Measurements from ENCODE around the gene TRIM72. TPM values are rescaled to one million over a fixed set of nuclear protein-coding genes. Genes with fewer than 3 reads are reported as not detected.
"Not testable (repeated sequence)": the region's sequence is repeated elsewhere in the genome, so short reads cannot be mapped to it uniquely, and the experiment has no call there.

The TRIM72 gene
- total RNA-seq, 1 experiment from 2014 or later, result not detected

- no peaks in the 10 kb centered on the region for H3K9me3 ChIP-seq (replicated peaks)
- H3K4me3 ChIP-seq, result no peak overlapping the region
- no peak for DNase-seq (ENCODE audit: low read depth in 1 of 2, low spot score in 2 of 2)
- H3K4me1 ChIP-seq (replicated peaks), result no peaks in the 10 kb centered on the region
- H3K36me3 ChIP-seq, result no peaks in the 10 kb centered on the region
- peaks cover 39% of the 10 kb centered on the region for H3K27me3 ChIP-seq (replicated peaks)
- H3K27ac ChIP-seq, result no peak overlapping the region
These were observed 30.1 kb downstream of the TRIM72 start for GRCh38 chr16:31243734-31244670.

- not testable (repeated sequence) for H3K4me3 ChIP-seq; H3K4me1 ChIP-seq (replicated peaks); DNase-seq (ENCODE audit: low read depth in 1 of 2, low spot score in 2 of 2); H3K36me3 ChIP-seq; H3K9me3 ChIP-seq (replicated peaks); H3K27ac ChIP-seq
- peaks cover 39% of the 10 kb centered on the region for H3K27me3 ChIP-seq (replicated peaks)
These were observed 31.7 kb downstream of the TRIM72 start for GRCh38 chr16:31245598-31245997.

GRCh38 chr16:31246296-31246695, 32.4 kb downstream of the TRIM72 start:
- H3K9me3 ChIP-seq (replicated peaks), result no peaks in the 10 kb centered on the region

GRCh38 chr16:31248344-31248743, 34.4 kb downstream of the TRIM72 start:
- Histone ChIP-seq H3K4me3 (no peak overlapping the region), H3K27me3 (replicated peaks) (peaks cover 28% of the 10 kb centered on the region), H3K27ac (no peak overlapping the region), H3K36me3 (no peaks in the 10 kb centered on the region), H3K9me3 (replicated peaks) (no peaks in the 10 kb centered on the region), H3K4me1 (replicated peaks) (no peaks in the 10 kb centered on the region)
- DNase-seq (ENCODE audit: low read depth in 1 of 2, low spot score in 2 of 2), result no peak

More at GRCh38 chr16:31246296-31246695, 32.4 kb downstream of the TRIM72 start:
- Histone ChIP-seq H3K4me1 (replicated peaks) (no peaks in the 10 kb centered on the region), H3K27ac (no peak overlapping the region), H3K36me3 (no peaks in the 10 kb centered on the region), H3K4me3 (no peak overlapping the region), H3K27me3 (replicated peaks) (peaks cover 39% of the 10 kb centered on the region)
- no peak for DNase-seq (ENCODE audit: low read depth in 1 of 2, low spot score in 2 of 2)

- Histone ChIP-seq H3K4me3 (no peak overlapping the region), H3K4me1 (replicated peaks) (no peaks in the 10 kb centered on the region), H3K27ac (no peak overlapping the region), H3K9me3 (replicated peaks) (no peaks in the 10 kb centered on the region), H3K36me3 (no peaks in the 10 kb centered on the region), H3K27me3 (replicated peaks) (peaks cover 28% of the 10 kb centered on the region)
- no peak for DNase-seq (ENCODE audit: low read depth in 1 of 2, low spot score in 2 of 2)
These were observed 37.0 kb downstream of the TRIM72 start for GRCh38 chr16:31250782-31251384.

GRCh38 chr16:31251435-31251834, 37.5 kb downstream of the TRIM72 start:
- Histone ChIP-seq H3K27me3 (replicated peaks) (peaks cover 22% of the 10 kb centered on the region), H3K4me1 (replicated peaks) (no peaks in the 10 kb centered on the region), H3K27ac (no peak overlapping the region), H3K4me3 (no peak overlapping the region), H3K9me3 (replicated peaks) (no peaks in the 10 kb centered on the region), H3K36me3 (no peaks in the 10 kb centered on the region)
- DNase-seq (ENCODE audit: low read depth in 1 of 2, low spot score in 2 of 2), result no peak

GRCh38 chr16:31253642-31254045, 39.7 kb downstream of the TRIM72 start:
- no peak for DNase-seq (ENCODE audit: low read depth in 1 of 2, low spot score in 2 of 2)

GRCh38 chr16:31256466-31256865, 42.5 kb downstream of the TRIM72 start:
- no peak for DNase-seq (ENCODE audit: low read depth in 1 of 2, low spot score in 2 of 2)
- Histone ChIP-seq H3K36me3 (no peaks in the 10 kb centered on the region), H3K4me3 (no peak overlapping the region)

More at GRCh38 chr16:31253642-31254045, 39.7 kb downstream of the TRIM72 start:
- H3K36me3 ChIP-seq, result no peaks in the 10 kb centered on the region
- H3K27me3 ChIP-seq (replicated peaks), result peaks cover 8% of the 10 kb centered on the region; the same call in 1 of the 2 replicates
- no peak overlapping the region for H3K27ac ChIP-seq
- no peaks in the 10 kb centered on the region for H3K9me3 ChIP-seq (replicated peaks)
- H3K4me3 ChIP-seq, result no peak overlapping the region
- no peaks in the 10 kb centered on the region for H3K4me1 ChIP-seq (replicated peaks)

GRCh38 chr16:31258366-31258765, 44.4 kb downstream of the TRIM72 start:
- no peak for DNase-seq (ENCODE audit: low read depth in 1 of 2, low spot score in 2 of 2)

More at GRCh38 chr16:31256466-31256865, 42.5 kb downstream of the TRIM72 start:
- H3K27me3 ChIP-seq (replicated peaks), result peaks cover 12% of the 10 kb centered on the region; the same call in 1 of the 2 replicates
- H3K9me3 ChIP-seq (replicated peaks), result no peaks in the 10 kb centered on the region
- H3K27ac ChIP-seq, result no peak overlapping the region
- H3K4me1 ChIP-seq (replicated peaks), result no peaks in the 10 kb centered on the region

GRCh38 chr16:31260136-31260931, 46.4 kb downstream of the TRIM72 start:
- no peak overlapping the region for H3K27ac ChIP-seq
- DNase-seq (ENCODE audit: low read depth in 1 of 2, low spot score in 2 of 2), result no peak
- H3K36me3 ChIP-seq, result no peaks in the 10 kb centered on the region
- H3K9me3 ChIP-seq (replicated peaks), result no peaks in the 10 kb centered on the region
- H3K4me3 ChIP-seq, result no peak overlapping the region
- 0 out of 2 replicates have a peak, but pooled peaks cover 4% of the 10 kb centered on the region for H3K27me3 ChIP-seq (replicated peaks)
- peaks cover 5% of the 10 kb centered on the region for H3K4me1 ChIP-seq (replicated peaks)

More at GRCh38 chr16:31258366-31258765, 44.4 kb downstream of the TRIM72 start:
- Histone ChIP-seq H3K4me3 (no peak overlapping the region), H3K36me3 (no peaks in the 10 kb centered on the region), H3K9me3 (replicated peaks) (no peaks in the 10 kb centered on the region), H3K27ac (no peak overlapping the region), H3K4me1 (replicated peaks) (no peaks in the 10 kb centered on the region), H3K27me3 (replicated peaks) (peaks cover 11% of the 10 kb centered on the region; the same call in 1 of the 2 replicates)

- Histone ChIP-seq H3K4me3 (no peak overlapping the region), H3K27ac (no peak overlapping the region), H3K9me3 (replicated peaks) (no peaks in the 10 kb centered on the region), H3K36me3 (no peaks in the 10 kb centered on the region), H3K27me3 (replicated peaks) (0 out of 2 replicates have a peak, but pooled peaks cover 4% of the 10 kb centered on the region), H3K4me1 (replicated peaks) (peaks cover 14% of the 10 kb centered on the region)
- DNase-seq (ENCODE audit: low read depth in 1 of 2, low spot score in 2 of 2), result no peak
These were observed 48.2 kb downstream of the TRIM72 start for GRCh38 chr16:31262084-31262483.

- Histone ChIP-seq H3K27me3 (replicated peaks) (no peaks in the 10 kb centered on the region), H3K4me3 (no peak overlapping the region), H3K9me3 (replicated peaks) (no peaks in the 10 kb centered on the region), H3K4me1 (replicated peaks) (peaks cover 29% of the 10 kb centered on the region), H3K27ac (no peak overlapping the region), H3K36me3 (no peaks in the 10 kb centered on the region)
- DNase-seq (ENCODE audit: low read depth in 1 of 2, low spot score in 2 of 2), result peak; percentile 74 to 83
These were observed 51.7 kb downstream of the TRIM72 start for GRCh38 chr16:31265329-31266245.
